WTC11 (cell line): ENCODE measurements around the gene SMYD5. TPM values are rescaled to one million over a fixed set of nuclear protein-coding genes. Genes with fewer than 3 reads are reported as not detected.
"Not testable (repeated sequence)": the region's sequence is repeated elsewhere in the genome, so short reads cannot be mapped to it uniquely, and the experiment has no call there.

Experiments used
- ATAC-seq: fragments of 200-7000 bp; cut with Tn5 transposase; 2 replicates; pipeline ENCODE4 v1.10.0; 2021; ENCODE audit warnings: mild to moderate bottlenecking, moderate library complexity
- CTCF ChIA-PET: fragments of 300-600 bp; sonication (Branson Sonifier 250); formaldehyde crosslinking; loops from one replicate; lab custom pipeline; 2021; ENCODE audit warnings: antibody characterized with exemption; lab: Charles Lee
- POLR2A ChIA-PET: fragments of 350-600 bp; sonication (Branson Sonifier 250); formaldehyde crosslinking; loops from one replicate; lab custom pipeline; 2021; ENCODE audit warnings: antibody characterized with exemption; lab: Charles Lee
- DNase-seq: peaks from one replicate; pipeline ENCODE4 v3.0.0; 2021; ENCODE audit warnings: low spot score
- H3K27ac Mint-ChIP-seq: 2 replicates; pipeline ENCODE4 v1.8.0; 2021; ENCODE audit warnings: mixed read lengths
- H3K27me3 Mint-ChIP-seq: 2 replicates; pipeline ENCODE4 v1.8.0; 2021; ENCODE audit warnings: low read depth, mild to moderate bottlenecking, moderate library complexity, mixed read lengths
- H3K36me3 Mint-ChIP-seq: 2 replicates; pipeline ENCODE4 v1.8.0; 2021; ENCODE audit warnings: mixed read lengths
- H3K4me1 Mint-ChIP-seq: 2 replicates; pipeline ENCODE4 v1.8.0; 2022; ENCODE audit warnings: mixed read lengths
- H3K4me3 Mint-ChIP-seq: 2 replicates; pipeline ENCODE4 v1.8.0; 2021; ENCODE audit warnings: mild to moderate bottlenecking, moderate library complexity, mixed read lengths
- H3K9me3 Mint-ChIP-seq: 2 replicates; pipeline ENCODE4 v1.8.0; 2021; ENCODE audit warnings: mixed read lengths
- ATF1 ChIP-seq: sonication (generic); formaldehyde crosslinking; IDR thresholded peaks from 2 replicates; pipeline ENCODE4 v1.8.1; 2023; ENCODE audit warnings: mild to moderate bottlenecking, moderate library complexity, missing genetic modification reagents
- ATF2 ChIP-seq: sonication (generic); formaldehyde crosslinking; IDR thresholded peaks from 2 replicates; pipeline ENCODE4 v1.8.1; 2022; ENCODE audit warnings: low read depth, missing genetic modification reagents, borderline replicate concordance
- E2F4 ChIP-seq: sonication (generic); formaldehyde crosslinking; IDR thresholded peaks from 2 replicates; pipeline ENCODE4 v1.8.1; 2022; ENCODE audit warnings: low read depth, mild to moderate bottlenecking, moderate library complexity, missing genetic modification reagents, borderline replicate concordance
- IRF1 ChIP-seq: sonication (generic); formaldehyde crosslinking; IDR thresholded peaks from 2 replicates; pipeline ENCODE4 v1.8.0; 2023; ENCODE audit warnings: missing genetic modification reagents
- MYBL2 ChIP-seq: sonication (generic); formaldehyde crosslinking; IDR thresholded peaks from 2 replicates; pipeline ENCODE4 v1.8.1; 2023; ENCODE audit warnings: mild to moderate bottlenecking, moderate library complexity, missing genetic modification reagents
- NR2C2 ChIP-seq: sonication (generic); formaldehyde crosslinking; IDR thresholded peaks from 2 replicates; pipeline ENCODE4 v1.8.0; 2022; ENCODE audit warnings: mild to moderate bottlenecking, missing genetic modification reagents
- RELA ChIP-seq: sonication (generic); formaldehyde crosslinking; IDR thresholded peaks from 2 replicates; pipeline ENCODE4 v1.8.1; 2022; ENCODE audit warnings: missing genetic modification reagents, mild to moderate bottlenecking, borderline replicate concordance
- SMAD3 ChIP-seq: sonication (generic); formaldehyde crosslinking; IDR thresholded peaks from 2 replicates; pipeline ENCODE4 v1.8.0; 2022; ENCODE audit warnings: missing genetic modification reagents, mild to moderate bottlenecking, borderline replicate concordance
- SP1 ChIP-seq: sonication (generic); formaldehyde crosslinking; conservative IDR thresholded peaks from 2 replicates; pipeline ENCODE4 v1.8.1; 2022; ENCODE audit warnings: missing genetic modification reagents
- ZBTB21 ChIP-seq: sonication (generic); formaldehyde crosslinking; IDR thresholded peaks from 2 replicates; pipeline ENCODE4 v1.8.1; 2023; ENCODE audit warnings: mild to moderate bottlenecking, missing genetic modification reagents, borderline replicate concordance
- ZNF121 ChIP-seq: sonication (generic); formaldehyde crosslinking; IDR thresholded peaks from 2 replicates; pipeline ENCODE4 v1.8.0; 2023; ENCODE audit warnings: missing genetic modification reagents
- ZNF219 ChIP-seq: sonication (generic); formaldehyde crosslinking; IDR thresholded peaks from 2 replicates; pipeline ENCODE4 v1.8.0; 2023; ENCODE audit warnings: missing genetic modification reagents, mild to moderate bottlenecking, borderline replicate concordance
- ZNF416 ChIP-seq: fragments of 250-450 bp; sonication (Bioruptor Pico); IDR thresholded peaks from 2 replicates; pipeline ENCODE4 v1.9.0; 2021; ENCODE audit warnings: mild to moderate bottlenecking, inconsistent platforms
- total RNA-seq: library from RNA; stranded (reverse); gene quantifications from 3 replicates; pipeline ENCODE4 v1.2.3, GENCODE V29; 2021
- TF ChIP-seq, protein P1 (sequence below): sonication (generic); formaldehyde crosslinking; IDR thresholded peaks from 2 replicates; pipeline ENCODE4 v1.8.1; 2023; ENCODE audit warnings: mild to moderate bottlenecking, missing genetic modification reagents, borderline replicate concordance
- TF ChIP-seq, protein P2 (sequence below): sonication (generic); formaldehyde crosslinking; IDR thresholded peaks from 2 replicates; pipeline ENCODE4 v1.8.1; 2023; ENCODE audit warnings: mild to moderate bottlenecking, missing genetic modification reagents

SMYD5 gene
- total RNA-seq, 1 experiment from 2014 or later, result 46.7 TPM

DNA sequence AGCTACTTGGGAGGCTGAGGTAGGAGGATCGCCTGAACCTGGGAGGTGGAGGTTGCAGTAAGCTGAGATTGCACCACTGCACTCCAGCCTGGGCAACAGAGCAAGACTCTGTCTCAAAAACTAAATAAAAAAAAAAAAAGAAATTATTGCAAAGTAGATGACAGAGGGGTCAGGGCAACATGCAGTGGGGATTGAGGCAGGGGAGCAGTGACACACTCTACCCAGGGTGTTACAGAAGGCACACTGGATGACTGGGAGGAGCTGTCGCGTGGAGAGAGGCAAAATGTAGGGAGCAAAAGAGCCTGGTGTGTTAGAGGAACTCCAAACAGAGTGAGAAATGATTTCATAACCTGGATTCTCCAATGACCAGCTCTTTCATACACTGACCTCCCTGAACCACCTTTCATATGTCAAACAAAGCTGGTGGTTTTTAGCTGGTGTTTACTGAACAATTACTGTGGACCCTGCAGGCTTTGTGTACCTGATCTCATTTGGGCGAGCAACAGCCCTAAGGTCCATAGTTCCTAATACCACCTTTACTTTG lies 48.1 kb downstream of the SMYD5 start:
- CTCF ChIA-PET, result no interaction called here
- no peak for TF ChIP-seq ZNF219 (CRISPR knock-in tag)
- TF ChIP-seq ZNF416 (CRISPR knock-in tag), result no peak
- TF ChIP-seq ATF1 (CRISPR knock-in tag), result no peak
- no peak for TF ChIP-seq SP1 (CRISPR knock-in tag)
- TF ChIP-seq MYBL2 (CRISPR knock-in tag), result no peak
- no peak for TF ChIP-seq SMAD3 (CRISPR knock-in tag)
- no peak for TF ChIP-seq ZNF121 (CRISPR knock-in tag)
- TF ChIP-seq, protein P1, sequence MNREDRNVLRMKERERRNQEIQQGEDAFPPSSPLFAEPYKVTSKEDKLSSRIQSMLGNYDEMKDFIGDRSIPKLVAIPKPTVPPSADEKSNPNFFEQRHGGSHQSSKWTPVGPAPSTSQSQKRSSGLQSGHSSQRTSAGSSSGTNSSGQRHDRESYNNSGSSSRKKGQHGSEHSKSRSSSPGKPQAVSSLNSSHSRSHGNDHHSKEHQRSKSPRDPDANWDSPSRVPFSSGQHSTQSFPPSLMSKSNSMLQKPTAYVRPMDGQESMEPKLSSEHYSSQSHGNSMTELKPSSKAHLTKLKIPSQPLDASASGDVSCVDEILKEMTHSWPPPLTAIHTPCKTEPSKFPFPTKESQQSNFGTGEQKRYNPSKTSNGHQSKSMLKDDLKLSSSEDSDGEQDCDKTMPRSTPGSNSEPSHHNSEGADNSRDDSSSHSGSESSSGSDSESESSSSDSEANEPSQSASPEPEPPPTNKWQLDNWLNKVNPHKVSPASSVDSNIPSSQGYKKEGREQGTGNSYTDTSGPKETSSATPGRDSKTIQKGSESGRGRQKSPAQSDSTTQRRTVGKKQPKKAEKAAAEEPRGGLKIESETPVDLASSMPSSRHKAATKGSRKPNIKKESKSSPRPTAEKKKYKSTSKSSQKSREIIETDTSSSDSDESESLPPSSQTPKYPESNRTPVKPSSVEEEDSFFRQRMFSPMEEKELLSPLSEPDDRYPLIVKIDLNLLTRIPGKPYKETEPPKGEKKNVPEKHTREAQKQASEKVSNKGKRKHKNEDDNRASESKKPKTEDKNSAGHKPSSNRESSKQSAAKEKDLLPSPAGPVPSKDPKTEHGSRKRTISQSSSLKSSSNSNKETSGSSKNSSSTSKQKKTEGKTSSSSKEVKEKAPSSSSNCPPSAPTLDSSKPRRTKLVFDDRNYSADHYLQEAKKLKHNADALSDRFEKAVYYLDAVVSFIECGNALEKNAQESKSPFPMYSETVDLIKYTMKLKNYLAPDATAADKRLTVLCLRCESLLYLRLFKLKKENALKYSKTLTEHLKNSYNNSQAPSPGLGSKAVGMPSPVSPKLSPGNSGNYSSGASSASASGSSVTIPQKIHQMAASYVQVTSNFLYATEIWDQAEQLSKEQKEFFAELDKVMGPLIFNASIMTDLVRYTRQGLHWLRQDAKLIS (CRISPR knock-in tag), result no peak
- TF ChIP-seq RELA (CRISPR knock-in tag), result no peak
- TF ChIP-seq, protein P2, sequence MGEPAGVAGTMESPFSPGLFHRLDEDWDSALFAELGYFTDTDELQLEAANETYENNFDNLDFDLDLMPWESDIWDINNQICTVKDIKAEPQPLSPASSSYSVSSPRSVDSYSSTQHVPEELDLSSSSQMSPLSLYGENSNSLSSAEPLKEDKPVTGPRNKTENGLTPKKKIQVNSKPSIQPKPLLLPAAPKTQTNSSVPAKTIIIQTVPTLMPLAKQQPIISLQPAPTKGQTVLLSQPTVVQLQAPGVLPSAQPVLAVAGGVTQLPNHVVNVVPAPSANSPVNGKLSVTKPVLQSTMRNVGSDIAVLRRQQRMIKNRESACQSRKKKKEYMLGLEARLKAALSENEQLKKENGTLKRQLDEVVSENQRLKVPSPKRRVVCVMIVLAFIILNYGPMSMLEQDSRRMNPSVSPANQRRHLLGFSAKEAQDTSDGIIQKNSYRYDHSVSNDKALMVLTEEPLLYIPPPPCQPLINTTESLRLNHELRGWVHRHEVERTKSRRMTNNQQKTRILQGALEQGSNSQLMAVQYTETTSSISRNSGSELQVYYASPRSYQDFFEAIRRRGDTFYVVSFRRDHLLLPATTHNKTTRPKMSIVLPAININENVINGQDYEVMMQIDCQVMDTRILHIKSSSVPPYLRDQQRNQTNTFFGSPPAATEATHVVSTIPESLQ, result no peak
- no peak for TF ChIP-seq E2F4
- no peak for TF ChIP-seq IRF1 (CRISPR knock-in tag)
- no peak for TF ChIP-seq NR2C2 (CRISPR knock-in tag)
- TF ChIP-seq ZBTB21 (CRISPR knock-in tag), result no peak
- TF ChIP-seq ATF2, result no peak
- Mint-ChIP-seq H3K36me3 (peaks cover 9% of the 10 kb centered on the region), H3K4me1 (peaks cover 5% of the 10 kb centered on the region), H3K4me3 (no peak overlapping the region), H3K9me3 (no peaks in the 10 kb centered on the region), H3K27ac (no peak overlapping the region), H3K27me3 (peaks cover 2% of the 10 kb centered on the region)
- DNase-seq, result no peak
- POLR2A ChIA-PET, result no interaction called here
- ATAC-seq, result no peak

GRCh38 chr2:73262691-73263429 lies 48.8 kb downstream of the SMYD5 start:
- H3K36me3 Mint-ChIP-seq, H3K4me3 Mint-ChIP-seq, H3K9me3 Mint-ChIP-seq, H3K27ac Mint-ChIP-seq, H3K27me3 Mint-ChIP-seq, DNase-seq, ATAC-seq, POLR2A ChIA-PET, H3K4me1 Mint-ChIP-seq: not testable (repeated sequence)
- CTCF ChIA-PET, result interaction anchor here (0.7 kb wide), 1 partner anchor 50 kb away, joined by 3 read pairs; no protein-coding TSS in a partner anchor
